ENCODE measurements around the gene ZNF79.

DNA sequence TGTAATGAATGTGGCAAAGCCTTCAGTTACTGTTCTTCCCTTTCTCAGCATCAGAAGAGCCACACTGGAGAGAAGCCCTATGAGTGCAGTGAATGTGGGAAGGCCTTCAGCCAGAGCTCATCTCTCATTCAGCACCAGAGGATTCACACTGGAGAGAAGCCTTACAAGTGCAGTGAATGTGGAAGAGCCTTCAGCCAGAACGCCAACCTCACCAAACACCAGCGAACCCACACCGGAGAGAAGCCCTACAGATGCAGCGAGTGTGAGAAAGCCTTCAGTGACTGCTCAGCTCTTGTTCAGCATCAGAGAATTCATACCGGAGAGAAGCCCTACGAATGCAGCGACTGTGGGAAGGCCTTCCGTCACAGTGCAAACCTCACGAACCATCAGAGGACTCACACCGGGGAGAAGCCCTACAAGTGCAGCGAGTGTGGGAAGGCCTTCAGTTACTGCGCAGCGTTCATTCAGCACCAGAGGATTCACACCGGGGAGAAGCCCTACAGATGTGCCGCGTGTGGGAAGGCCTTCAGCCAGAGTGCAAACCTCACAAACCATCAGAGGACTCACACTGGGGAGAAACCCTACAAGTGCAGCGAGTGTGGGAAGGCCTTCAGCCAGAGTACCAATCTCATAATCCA is 20.2 kb downstream of the ZNF79 start:
- TF ChIP-seq SNAI2 (CRISPR knock-in tag; IDR thresholded peaks at IDR 0.05) (no peak), BACH2 (CRISPR knock-in tag; IDR thresholded peaks at IDR 0.05; ENCODE audit: borderline replicate concordance) (no peak), ISL1 (CRISPR knock-in tag; IDR thresholded peaks at IDR 0.05) (no peak), ZC3H10 (CRISPR knock-in tag; IDR thresholded peaks at IDR 0.05) (no peak), ZFP30 (CRISPR knock-in tag; IDR thresholded peaks at IDR 0.05) (no peak), PPARA (CRISPR knock-in tag; IDR thresholded peaks at IDR 0.05; ENCODE audit: borderline replicate concordance) (no peak), ZFP3 (CRISPR knock-in tag; IDR thresholded peaks at IDR 0.05) (no peak), ARNTL (CRISPR knock-in tag; IDR thresholded peaks at IDR 0.05; ENCODE audit: borderline replicate concordance, low read depth) (no peak), ZNF70 (CRISPR knock-in tag; IDR thresholded peaks at IDR 0.05) (no peak), TOX (CRISPR knock-in tag; IDR thresholded peaks at IDR 0.05; ENCODE audit: borderline replicate concordance) (no peak)
- TF ChIP-seq, protein P1, sequence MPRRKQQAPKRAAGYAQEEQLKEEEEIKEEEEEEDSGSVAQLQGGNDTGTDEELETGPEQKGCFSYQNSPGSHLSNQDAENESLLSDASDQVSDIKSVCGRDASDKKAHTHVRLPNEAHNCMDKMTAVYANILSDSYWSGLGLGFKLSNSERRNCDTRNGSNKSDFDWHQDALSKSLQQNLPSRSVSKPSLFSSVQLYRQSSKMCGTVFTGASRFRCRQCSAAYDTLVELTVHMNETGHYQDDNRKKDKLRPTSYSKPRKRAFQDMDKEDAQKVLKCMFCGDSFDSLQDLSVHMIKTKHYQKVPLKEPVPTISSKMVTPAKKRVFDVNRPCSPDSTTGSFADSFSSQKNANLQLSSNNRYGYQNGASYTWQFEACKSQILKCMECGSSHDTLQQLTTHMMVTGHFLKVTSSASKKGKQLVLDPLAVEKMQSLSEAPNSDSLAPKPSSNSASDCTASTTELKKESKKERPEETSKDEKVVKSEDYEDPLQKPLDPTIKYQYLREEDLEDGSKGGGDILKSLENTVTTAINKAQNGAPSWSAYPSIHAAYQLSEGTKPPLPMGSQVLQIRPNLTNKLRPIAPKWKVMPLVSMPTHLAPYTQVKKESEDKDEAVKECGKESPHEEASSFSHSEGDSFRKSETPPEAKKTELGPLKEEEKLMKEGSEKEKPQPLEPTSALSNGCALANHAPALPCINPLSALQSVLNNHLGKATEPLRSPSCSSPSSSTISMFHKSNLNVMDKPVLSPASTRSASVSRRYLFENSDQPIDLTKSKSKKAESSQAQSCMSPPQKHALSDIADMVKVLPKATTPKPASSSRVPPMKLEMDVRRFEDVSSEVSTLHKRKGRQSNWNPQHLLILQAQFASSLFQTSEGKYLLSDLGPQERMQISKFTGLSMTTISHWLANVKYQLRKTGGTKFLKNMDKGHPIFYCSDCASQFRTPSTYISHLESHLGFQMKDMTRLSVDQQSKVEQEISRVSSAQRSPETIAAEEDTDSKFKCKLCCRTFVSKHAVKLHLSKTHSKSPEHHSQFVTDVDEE (CRISPR knock-in tag; IDR thresholded peaks at IDR 0.05), result no peak
- TF ChIP-seq, protein P2, sequence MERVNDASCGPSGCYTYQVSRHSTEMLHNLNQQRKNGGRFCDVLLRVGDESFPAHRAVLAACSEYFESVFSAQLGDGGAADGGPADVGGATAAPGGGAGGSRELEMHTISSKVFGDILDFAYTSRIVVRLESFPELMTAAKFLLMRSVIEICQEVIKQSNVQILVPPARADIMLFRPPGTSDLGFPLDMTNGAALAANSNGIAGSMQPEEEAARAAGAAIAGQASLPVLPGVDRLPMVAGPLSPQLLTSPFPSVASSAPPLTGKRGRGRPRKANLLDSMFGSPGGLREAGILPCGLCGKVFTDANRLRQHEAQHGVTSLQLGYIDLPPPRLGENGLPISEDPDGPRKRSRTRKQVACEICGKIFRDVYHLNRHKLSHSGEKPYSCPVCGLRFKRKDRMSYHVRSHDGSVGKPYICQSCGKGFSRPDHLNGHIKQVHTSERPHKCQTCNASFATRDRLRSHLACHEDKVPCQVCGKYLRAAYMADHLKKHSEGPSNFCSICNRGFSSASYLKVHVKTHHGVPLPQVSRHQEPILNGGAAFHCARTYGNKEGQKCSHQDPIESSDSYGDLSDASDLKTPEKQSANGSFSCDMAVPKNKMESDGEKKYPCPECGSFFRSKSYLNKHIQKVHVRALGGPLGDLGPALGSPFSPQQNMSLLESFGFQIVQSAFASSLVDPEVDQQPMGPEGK (CRISPR knock-in tag; IDR thresholded peaks at IDR 0.05; ENCODE audit: borderline replicate concordance), result no peak
- TF ChIP-seq, protein P3, sequence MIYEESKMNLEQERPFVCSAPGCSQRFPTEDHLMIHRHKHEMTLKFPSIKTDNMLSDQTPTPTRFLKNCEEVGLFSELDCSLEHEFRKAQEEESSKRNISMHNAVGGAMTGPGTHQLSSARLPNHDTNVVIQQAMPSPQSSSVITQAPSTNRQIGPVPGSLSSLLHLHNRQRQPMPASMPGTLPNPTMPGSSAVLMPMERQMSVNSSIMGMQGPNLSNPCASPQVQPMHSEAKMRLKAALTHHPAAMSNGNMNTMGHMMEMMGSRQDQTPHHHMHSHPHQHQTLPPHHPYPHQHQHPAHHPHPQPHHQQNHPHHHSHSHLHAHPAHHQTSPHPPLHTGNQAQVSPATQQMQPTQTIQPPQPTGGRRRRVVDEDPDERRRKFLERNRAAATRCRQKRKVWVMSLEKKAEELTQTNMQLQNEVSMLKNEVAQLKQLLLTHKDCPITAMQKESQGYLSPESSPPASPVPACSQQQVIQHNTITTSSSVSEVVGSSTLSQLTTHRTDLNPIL (CRISPR knock-in tag; IDR thresholded peaks at IDR 0.05; ENCODE audit: low read depth), result no peak
- TF ChIP-seq, protein P4, sequence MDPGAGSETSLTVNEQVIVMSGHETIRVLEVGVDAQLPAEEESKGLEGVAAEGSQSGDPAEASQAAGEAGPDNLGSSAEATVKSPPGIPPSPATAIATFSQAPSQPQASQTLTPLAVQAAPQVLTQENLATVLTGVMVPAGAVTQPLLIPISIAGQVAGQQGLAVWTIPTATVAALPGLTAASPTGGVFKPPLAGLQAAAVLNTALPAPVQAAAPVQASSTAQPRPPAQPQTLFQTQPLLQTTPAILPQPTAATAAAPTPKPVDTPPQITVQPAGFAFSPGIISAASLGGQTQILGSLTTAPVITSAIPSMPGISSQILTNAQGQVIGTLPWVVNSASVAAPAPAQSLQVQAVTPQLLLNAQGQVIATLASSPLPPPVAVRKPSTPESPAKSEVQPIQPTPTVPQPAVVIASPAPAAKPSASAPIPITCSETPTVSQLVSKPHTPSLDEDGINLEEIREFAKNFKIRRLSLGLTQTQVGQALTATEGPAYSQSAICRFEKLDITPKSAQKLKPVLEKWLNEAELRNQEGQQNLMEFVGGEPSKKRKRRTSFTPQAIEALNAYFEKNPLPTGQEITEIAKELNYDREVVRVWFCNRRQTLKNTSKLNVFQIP (CRISPR knock-in tag; IDR thresholded peaks at IDR 0.05; ENCODE audit: borderline replicate concordance, low read depth), result no peak

All from SK-N-SH treated with all-trans-retinoic acid at 6 μM for 48 hours (cell line).